GM19193 (cell line): ENCODE data around the gene SCYGR7.

Source experiments
- POLR2A ChIP-seq: IDR thresholded peaks from 4 replicates; pipeline ENCODE4 v1.6.1; 2011; ENCODE audit not compliant: insufficient read depth, insufficient read length; ENCODE audit errors: extremely low read depth

SCYGR7 gene, protein sequence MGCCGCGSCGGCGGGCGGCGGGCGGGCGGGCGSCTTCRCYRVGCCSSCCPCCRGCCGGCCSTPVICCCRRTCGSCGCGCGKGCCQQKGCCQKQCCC

DNA sequence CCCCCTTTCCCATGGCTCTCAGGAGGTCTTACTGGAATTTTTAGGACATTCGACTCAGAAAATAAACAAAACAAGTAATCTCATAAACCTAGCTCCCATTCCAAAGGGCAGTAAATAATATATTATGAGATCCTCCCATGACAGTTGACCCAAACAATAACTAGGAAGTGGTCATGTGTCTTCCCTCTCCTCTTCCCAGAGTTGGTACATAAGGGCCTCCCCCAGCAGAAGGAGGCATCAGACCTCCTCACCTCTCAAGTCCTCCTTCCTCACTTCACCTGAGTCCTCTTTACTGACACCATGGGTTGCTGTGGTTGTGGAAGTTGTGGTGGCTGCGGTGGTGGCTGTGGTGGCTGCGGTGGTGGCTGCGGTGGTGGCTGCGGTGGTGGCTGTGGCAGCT is at the start of gene SCYGR7:
Gene SCYGR7, plus strand, starts transcription at position 301 of the 400 bp plus-strand sequence. Its CDS starts 0 bp downstream, at position 301.
- TF ChIP-seq POLR2A, result no peak

DNA sequence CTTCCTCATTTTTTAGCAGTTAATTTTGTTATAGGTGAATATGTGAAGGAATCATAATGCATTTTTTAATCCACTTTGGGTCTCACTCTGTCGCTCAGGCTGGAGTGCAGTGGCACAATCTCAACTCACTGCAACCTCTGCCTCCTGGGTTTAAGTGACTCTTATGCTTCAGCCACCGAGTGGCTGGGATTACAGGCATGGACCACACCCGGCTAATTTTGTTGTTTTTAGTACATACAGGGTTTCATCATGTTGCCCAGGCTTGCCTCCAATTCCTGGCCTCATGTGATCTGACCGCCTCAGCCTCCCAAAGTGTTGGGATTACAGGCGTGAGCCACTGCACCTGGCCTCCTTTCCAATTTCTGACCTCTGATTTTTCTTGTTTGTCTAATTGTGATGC is 43.9 kb upstream of the SCYGR7 start:
- TF ChIP-seq POLR2A, result no peak

DNA sequence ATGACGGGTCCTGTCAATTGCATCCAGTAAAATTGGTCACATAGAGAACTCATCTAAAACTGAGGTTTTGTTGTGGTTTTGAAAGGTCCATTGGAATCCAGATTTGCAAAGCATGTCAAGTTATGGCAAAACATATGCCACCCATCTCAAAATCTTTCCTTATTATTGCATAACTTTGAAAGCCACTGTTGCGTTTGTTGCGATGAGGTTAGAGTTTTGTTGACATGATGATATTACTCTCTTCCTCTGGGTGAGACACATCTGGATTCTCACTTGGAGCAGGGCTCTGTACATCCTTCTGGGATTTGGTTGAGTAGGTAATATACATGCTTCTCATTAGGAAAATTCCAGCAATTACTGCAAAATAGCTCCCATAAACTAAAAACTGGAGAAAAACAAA is 40.9 kb upstream of the SCYGR7 start:
- TF ChIP-seq POLR2A, result no peak

DNA sequence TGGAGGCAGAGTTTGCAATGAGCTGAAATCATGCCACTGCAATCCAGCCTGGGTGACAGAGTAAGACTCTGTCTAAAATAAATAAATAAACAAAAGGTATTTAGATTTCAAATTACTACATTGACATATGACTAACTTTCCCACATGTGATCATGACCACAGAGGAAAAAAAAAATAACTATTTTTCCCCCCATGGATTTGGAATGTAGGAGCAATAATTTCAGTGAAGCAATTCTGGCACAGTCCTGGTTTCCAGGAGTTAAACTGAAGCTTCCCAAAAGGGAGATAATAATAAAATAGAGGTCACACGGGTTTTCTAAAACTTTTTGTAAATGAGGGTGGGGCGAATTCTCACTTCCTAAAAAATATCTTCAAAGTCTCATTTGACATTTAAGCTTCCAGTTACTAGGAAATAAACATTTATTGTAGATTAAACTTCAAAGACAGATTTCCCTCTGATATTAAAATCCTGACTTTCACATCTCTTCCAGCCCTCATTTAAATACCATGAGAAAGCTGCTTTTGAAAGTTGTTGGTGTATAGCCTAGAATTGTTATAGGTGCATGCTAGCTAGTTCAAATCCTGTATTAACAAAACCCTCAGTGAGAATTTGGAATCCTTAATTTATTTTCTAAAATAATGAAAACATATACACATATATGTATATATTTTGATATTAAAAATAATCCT is 31.0 kb upstream of the SCYGR7 start:
- TF ChIP-seq POLR2A, result no peak

DNA sequence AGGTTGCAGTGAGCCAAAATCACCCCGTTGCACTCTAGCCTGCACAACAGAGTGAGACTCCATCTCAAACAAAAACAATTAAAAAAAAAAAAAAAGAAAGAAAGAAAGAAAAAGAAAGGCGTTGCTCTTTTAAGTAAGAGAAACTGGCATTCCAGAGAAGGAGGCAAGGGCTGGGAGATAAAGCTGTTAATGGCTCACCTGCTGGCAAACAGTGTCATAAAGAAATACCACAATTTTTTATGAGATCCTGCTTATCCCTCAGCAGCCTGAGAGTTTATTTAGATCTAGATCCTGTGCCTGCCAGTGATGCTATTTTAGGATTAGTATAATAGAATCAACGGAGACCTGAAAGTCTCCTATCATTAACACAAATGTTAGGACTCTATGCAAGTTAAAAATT is 26.6 kb upstream of the SCYGR7 start:
- TF ChIP-seq POLR2A, result no peak

DNA sequence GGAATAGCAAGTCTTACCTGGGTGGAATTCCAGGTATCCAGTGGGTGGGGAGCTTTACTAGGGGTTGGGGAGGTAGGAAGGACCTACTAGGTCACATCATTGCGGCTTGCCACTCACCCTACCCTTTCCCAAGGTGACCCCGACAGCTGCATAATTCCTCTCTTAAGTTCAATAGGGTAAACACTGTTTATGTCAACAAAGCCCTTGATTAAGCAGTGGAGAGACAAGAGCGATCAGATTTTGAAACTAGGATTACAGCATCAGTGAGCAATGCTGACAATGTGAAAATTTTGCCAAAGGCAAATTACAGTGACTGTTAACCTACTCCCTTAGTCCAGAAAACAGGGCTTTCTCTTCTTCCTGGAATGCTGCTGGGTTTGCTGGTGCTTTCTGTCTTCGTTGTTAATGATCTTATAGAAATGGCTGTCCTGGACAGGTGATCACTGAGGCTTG is 24.8 kb upstream of the SCYGR7 start:
- TF ChIP-seq POLR2A, result no peak

DNA sequence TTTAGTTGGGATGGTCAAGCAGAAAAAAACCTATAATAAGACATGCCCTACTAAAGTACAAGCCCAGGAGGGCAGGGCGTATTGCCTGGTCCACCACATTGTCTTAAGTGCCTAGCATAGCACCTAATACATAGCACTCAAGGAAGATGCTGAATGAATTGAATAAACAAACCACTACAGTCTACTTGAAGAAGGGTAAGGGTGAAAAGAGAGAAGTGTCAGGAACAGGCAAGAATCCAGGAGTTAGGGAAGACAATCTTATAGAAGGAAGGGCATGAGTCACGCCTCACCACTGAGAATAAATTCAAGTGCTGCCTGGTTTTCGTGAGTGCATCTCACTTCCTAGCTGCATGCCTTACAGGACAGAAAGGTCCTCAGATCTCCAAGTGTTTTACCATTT is 24.2 kb upstream of the SCYGR7 start:
- TF ChIP-seq POLR2A, result no peak

DNA sequence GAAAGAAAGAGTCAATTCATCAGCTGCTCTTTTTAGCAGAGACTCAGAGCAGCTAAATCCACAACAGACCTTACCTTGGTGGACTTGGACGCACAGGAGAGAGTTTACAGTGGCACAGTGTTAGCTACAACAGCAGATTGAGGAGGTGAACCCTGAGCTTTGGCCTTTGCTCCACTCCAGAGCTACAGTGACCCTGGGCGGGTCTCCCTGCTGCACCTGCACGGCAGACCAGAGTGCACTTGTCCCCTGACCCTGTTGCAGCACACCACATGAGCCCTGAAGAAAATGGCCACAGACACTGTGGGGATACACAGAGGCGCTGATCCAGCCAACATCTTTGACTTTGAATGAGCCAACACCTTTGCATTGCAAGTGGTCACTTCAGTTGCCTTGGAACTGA is 21.3 kb upstream of the SCYGR7 start:
- no peak for TF ChIP-seq POLR2A

DNA sequence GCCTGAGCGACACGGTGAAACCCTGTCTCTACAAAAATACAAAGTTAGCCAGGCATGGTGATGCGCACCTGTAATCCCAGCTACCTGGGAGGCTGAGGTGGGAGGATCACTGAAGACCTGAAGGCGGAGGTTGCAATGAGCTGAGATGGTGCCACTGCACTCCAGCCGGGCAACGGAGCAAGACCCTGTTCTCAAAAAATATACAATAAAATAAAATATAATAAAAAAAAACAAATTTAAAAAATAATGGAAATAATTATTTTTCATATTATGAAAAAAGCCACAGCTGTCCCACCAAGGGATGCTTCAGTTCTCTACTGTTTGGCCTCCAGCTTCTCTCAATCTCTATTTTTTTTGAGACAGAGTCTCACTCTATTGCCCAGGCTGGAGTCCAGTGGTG is 20.7 kb upstream of the SCYGR7 start:
- no peak for TF ChIP-seq POLR2A

DNA sequence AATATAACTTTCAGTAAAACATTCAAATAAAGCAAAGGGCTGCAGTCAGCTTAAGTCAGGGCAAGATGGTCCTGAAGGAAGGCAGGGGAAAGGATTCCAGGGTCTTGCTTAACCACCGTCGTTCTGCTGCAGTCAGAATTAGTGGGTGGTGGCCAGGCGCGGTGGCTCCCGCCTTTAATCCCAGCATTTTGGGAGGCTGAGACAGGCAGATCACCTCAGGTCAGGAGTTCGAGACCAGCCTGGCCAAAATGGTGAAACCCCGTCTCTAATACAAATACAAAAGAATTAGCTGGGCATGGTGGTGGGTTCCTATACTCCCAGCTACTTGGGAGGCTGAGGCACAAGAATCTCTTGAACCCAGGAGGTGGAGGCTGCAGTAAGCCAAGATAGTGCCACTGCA is 17.1 kb upstream of the SCYGR7 start:
- no peak for TF ChIP-seq POLR2A

DNA sequence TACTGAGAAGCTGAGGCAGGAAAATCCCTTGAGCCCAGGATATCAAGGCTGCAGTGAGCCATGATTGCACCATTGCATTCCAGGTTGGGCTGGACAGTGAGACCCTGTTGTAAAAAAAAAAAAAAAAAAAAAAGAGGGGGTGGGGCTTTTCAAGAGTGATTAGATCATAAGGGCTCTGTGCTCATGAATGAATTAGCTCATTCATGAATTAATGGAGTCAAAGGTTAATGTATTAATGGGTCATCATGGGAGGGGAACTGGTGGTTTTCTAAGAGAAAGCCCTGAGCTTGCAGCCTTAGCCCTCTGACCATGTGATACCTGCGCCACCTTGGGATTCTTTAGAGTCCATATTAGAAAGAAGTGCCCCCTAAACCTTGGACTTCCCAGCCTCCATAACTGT is 14.8 kb upstream of the SCYGR7 start:
- no peak for TF ChIP-seq POLR2A

DNA sequence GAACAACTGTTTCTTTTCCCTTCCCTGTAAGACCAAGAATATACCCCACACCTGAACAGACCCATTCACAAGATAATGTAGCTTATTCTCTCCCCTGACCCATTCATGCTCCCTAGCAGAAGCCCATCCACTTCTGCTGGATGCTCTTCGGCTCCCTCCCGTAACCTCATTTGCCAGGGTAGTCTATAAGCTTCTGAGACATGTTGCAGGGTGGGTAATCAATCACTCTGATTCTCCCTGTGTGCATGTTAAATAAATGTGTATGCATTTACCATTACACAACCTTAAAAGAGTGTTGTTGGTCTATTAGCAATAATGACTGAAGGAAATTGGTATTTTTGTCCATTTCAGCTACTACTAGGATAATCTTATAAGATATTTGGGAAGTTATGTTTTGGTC is 11.6 kb upstream of the SCYGR7 start:
- TF ChIP-seq POLR2A, result no peak

DNA sequence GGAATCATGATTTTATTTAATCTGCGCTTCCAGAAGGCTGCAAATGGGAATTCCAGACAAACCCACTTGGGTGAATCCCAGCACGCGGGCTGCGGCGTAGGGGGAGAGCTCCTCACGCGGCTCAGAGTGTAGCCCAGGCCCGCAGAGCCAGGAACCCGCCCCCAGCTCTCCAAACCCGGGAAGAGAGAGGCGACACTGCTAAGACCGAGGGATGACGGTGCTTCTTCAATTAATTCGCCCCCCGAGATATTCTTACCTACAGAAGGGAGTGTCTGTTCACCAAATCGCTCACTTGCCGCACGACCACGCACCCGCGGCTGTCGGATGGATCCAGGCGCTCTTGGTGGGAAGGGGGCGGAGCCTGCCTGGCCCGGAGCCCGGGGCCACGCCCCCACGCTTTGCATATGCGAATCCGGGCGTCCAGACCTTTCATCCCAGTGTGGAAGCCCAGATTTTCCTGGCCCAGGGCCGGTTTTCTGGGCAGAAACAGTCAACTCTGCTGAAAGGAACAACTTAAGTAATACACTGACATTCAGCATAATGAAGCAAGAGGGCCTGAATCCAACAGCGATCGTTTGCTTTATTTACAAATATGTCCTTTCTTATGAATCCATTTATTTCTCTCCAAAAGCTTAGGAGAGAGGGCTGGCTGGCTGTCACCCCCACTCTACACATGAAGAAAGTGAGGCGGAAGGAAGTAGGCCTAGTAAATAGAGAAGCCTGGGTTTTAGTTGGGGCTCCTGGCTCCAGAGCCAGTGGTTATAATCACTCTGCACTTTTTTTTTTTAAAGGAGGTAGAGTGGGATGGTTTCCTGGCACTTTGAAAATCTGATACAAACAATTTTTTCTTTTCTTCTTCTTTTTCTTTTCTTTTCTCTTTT is 10.2 kb upstream of the SCYGR7 start, which contains the start of gene SLC19A3:
Gene SLC19A3, minus strand, starts transcription at position 342 of the 881 bp plus-strand sequence. CDS start 15,710 bp downstream, outside the sequence.
- no peak for TF ChIP-seq POLR2A

DNA sequence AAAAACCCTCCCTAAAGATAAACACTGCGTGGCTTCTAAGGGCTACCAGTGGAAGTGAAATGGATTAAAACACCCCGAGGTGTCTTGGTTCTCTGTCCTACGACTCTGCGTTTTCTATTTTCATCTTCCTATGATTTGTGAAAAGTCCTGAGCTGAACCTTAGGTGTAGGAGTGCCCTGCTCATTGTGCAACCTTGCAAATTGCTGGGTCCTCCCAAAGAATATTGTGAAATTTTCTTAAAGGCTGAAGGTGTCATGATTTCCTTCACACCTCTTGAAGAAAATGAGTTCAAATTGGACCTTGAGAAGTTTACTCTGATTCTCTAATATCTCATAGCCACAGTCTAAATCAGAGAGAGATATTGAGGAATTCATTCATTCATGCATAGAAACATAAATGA is 8.5 kb upstream of the SCYGR7 start:
- no peak for TF ChIP-seq POLR2A

DNA sequence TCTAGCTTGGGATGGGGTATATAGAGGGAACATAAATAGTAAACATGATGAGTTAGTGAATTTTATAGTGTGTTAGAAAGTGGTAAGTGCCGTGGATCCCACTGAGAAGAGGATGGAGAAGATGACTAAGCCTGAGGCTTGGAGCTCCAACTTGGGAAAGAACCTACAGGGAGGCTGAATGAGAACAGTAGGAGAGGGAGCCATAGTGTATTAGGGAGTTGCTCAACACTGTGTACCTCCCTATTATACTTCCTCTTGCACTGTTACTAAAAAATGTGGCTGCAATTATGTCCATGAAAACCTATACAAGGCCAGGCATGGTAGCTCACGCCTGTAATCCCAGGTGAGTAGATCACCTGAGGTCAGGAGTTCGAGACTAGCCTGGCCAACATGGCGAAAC is 7.5 kb upstream of the SCYGR7 start:
- no peak for TF ChIP-seq POLR2A

DNA sequence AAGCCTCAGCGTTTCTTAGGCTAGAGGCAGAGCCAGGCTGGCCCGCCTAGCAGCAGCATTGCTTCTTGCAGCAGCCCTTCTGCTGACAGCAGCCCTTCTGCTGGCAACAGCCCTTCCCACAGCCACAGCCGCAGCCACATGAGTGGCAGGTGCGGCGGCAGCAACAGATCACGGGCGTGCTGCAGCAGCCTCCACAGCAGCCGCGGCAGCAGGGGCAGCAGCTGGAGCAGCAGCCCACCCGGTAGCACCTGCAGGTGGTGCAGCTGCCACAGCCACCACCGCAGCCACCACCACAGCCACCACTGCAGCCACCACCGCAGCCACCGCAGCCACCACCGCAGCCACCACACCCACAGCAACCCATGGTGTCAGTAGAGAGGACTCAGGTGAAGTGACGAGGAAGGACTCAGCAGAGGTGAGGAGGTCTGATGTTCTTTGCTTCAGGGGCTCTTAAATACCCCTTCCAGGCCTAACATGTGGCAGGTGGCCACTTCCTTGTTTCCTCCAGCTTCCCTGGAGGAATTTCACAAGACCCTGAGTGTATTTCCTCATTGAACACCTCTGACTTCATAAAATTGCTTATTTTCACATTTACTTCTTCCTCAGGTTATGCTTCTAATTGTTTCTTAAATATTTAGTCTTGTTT is 3.6 kb upstream of the SCYGR7 start, which contains the start of gene SCYGR6:
Gene SCYGR6, minus strand, starts transcription at position 364 of the 646 bp plus-strand sequence. Its CDS starts 0 bp downstream, at position 364.
- no peak for TF ChIP-seq POLR2A

DNA sequence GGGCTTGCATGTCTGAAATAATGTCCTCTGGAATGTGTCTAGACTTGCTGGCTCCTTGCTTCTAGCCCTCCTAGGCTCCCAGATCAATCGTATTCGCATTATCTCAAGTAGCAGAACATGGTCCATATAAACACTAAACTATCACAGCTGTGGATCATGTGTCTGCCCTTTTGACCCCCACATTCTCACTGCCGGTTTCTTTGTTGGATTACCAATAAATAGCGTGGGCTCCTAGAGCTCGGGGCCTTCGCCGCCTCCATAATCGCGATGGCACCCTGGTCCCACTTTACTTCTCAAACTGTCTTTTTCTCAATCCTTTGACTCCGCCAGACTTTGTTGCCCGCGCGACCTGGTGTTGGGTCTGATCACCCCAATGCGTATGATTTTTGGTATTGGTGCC is 11.2 kb downstream of the SCYGR7 start:
- no peak for TF ChIP-seq POLR2A
